Measurements from ENCODE around the gene TXNDC11. TPM values are rescaled to one million over a fixed set of nuclear protein-coding genes. Genes with fewer than 3 reads are reported as not detected.

The TXNDC11 gene
- total and polyA plus RNA-seq, 2 donors (not counting 3 experiments of a cell fraction or from before 2014, with no cell fraction given), result 42.5 to 66.0 TPM

- Histone ChIP-seq H3K79me2 (ENCODE audit: control insufficient read depth, insufficient read depth, low read length) (no peaks in the 10 kb centered on the region), H3K9me1 (replicated peaks; ENCODE audit: control insufficient read depth, extremely low read depth, insufficient read depth, low read length) (no peaks in the 10 kb centered on the region), H3K4me2 (ENCODE audit: insufficient read depth, low read length) (no peak overlapping the region), H3K27me3 (ENCODE audit: control insufficient read depth in 2 of 2, insufficient read depth in 2 of 2, low read length in 2 of 2) (no peaks in the 10 kb centered on the region), H3K4me1 (ENCODE audit: control insufficient read depth, extremely low read depth, insufficient read depth, low read length) (peaks cover 17% of the 10 kb centered on the region), H3K4me3 (replicated peaks in 1 of 3; ENCODE audit: insufficient read depth in 1 of 3, low read depth in 1 of 3, low read length in 3 of 3) (no peak overlapping the region), H3K27ac (ENCODE audit: insufficient read depth, low read depth, low read length) (no peak overlapping the region), H3K9me3 (replicated peaks; ENCODE audit: control insufficient read depth, insufficient read depth, low read length) (no peaks in the 10 kb centered on the region), H4K20me1 (replicated peaks; ENCODE audit: control insufficient read depth, extremely low read depth, insufficient read depth, low read length) (no peaks in the 10 kb centered on the region), H2AFZ (ENCODE audit: low read depth, low read length) (no peak overlapping the region), H3K9ac (replicated peaks; ENCODE audit: extremely low read depth, insufficient read depth, low read length) (no peak overlapping the region), H3K36me3 (ENCODE audit: control insufficient read depth in 2 of 2, extremely low read depth in 1 of 2, insufficient read depth in 2 of 2, low read length in 2 of 2) (peaks cover 8 to 30% of the 10 kb centered on the region in 2 experiments)
- dilution Hi-C loops (cut with MboI; ENCODE audit: extremely low pct_ligation_motif_present, low sequenced_read_pairs) (no loop called here), intact Hi-C loops (cut with micrococcal nuclease) (no loop called here)
- BruUV-seq (replicated peaks), result no TSS peak
- CTCF ChIA-PET, result interaction anchor here (1.0 to 3.4 kb wide), 2 partner anchors 38 to 270 kb away, joined by 3 to 11 read pairs; no protein-coding TSS in a partner anchor
- POLR2A ChIA-PET, result no interaction called here
- FAIRE-seq (no peak), DNase-seq (ENCODE audit: low read depth, low spot score) (no peak)
- TF ChIP-seq FOS (IDR thresholded peaks at IDR 0.05; ENCODE audit: borderline replicate concordance, insufficient read depth, low read length) (no peak), JUN (IDR thresholded peaks at IDR 0.05; ENCODE audit: borderline replicate concordance, insufficient read depth, insufficient read length, low read depth) (no peak), EZH2 (IDR thresholded peaks at IDR 0.05; ENCODE audit: borderline replicate concordance, low read depth, low read length, severe bottlenecking) (no peak), CTCF (IDR thresholded peaks at IDR 0.05; ENCODE audit: extremely low read depth in 1 of 2, insufficient read depth in 1 of 2, low read depth in 1 of 2, low read length in 2 of 2) (no peak), MAX (IDR thresholded peaks at IDR 0.05; ENCODE audit: insufficient read depth, insufficient read length) (no peak), POLR2AphosphoS5 (IDR thresholded peaks at IDR 0.05; ENCODE audit: insufficient read depth, low read depth, low read length) (no peak), MYC (IDR thresholded peaks at IDR 0.05; ENCODE audit: low read depth, low read length) (no peak), POLR2A (IDR thresholded peaks at IDR 0.05; ENCODE audit: low read depth, low read length) (no peak), GATA2 (IDR thresholded peaks at IDR 0.05; ENCODE audit: insufficient read depth, insufficient read length, low read depth, low read length) (no peak)
Observed at GRCh38 chr16:11676799-11677198, 65.9 kb downstream of the TXNDC11 start.

Data from endothelial cell of umbilical vein (primary cell).